Stimulated activated naive CD8-positive, alpha-beta T cell treated with anti-CD3 and anti-CD28 coated beads, Interleukin-15, amount 100 ng/mL, for 72 hours (primary cell): ENCODE data around the gene MPRIP.

Experiments
- ATAC-seq: fragments of 150-1000 bp; cut with Tn5 transposase; 2 replicates; pipeline ENCODE4 v1.10.0; 2021; ENCODE audit warnings: mild to moderate bottlenecking, moderate library complexity
- DNase-seq, 2 donors: peaks; one replicate each; pipeline ENCODE4 v3.0.0; 2021 to 2022
- H3K27ac Mint-ChIP-seq, 2 donors: one replicate each; pipeline ENCODE4 v1.8.0; 2022; ENCODE audit warnings: mild to moderate bottlenecking in 2 of 2, mixed read lengths in 2 of 2, moderate library complexity in 2 of 2
- H3K27me3 Mint-ChIP-seq: one replicate; pipeline ENCODE4 v1.8.0; 2022; ENCODE audit warnings: mixed read lengths
- H3K4me1 Mint-ChIP-seq: one replicate; pipeline ENCODE4 v1.8.0; 2022; ENCODE audit warnings: mild to moderate bottlenecking, mixed read lengths
- H3K4me3 Mint-ChIP-seq, 2 donors: one replicate each; pipeline ENCODE4 v1.8.0; 2022; ENCODE audit warnings: mild to moderate bottlenecking in 2 of 2, mixed read lengths in 2 of 2, moderate library complexity in 1 of 2
- H3K9me3 Mint-ChIP-seq, 2 donors: one replicate each; pipeline ENCODE4 v1.8.0; 2022; ENCODE audit warnings: mixed read lengths in 2 of 2

Gene MPRIP

GRCh38 chr17:17090642-17091103 is 48.4 kb downstream of the MPRIP start:
- Mint-ChIP-seq H3K27ac (no peak overlapping the region), H3K27me3 (no peaks in the 10 kb centered on the region), H3K4me1 (peaks cover 44% of the 10 kb centered on the region), H3K9me3 (no peaks in the 10 kb centered on the region), H3K4me3 (no peak overlapping the region)
- DNase-seq (no peak), ATAC-seq (no peak)

GRCh38 chr17:17091276-17091675 is 49.0 kb downstream of the MPRIP start:
- Mint-ChIP-seq H3K9me3 (no peaks in the 10 kb centered on the region), H3K27ac (no peak overlapping the region), H3K4me1 (peaks cover 40% of the 10 kb centered on the region), H3K4me3 (no peak overlapping the region), H3K27me3 (no peaks in the 10 kb centered on the region)
- no peak for DNase-seq
- no peak for ATAC-seq

- Mint-ChIP-seq H3K4me1 (peaks cover 32% of the 10 kb centered on the region), H3K27ac (no peak overlapping the region), H3K27me3 (no peaks in the 10 kb centered on the region), H3K9me3 (no peaks in the 10 kb centered on the region), H3K4me3 (no peak overlapping the region)
- DNase-seq (no peak), ATAC-seq (no peak)
Measured at GRCh38 chr17:17091856-17092756, 49.8 kb downstream of the MPRIP start.

- peaks cover 19% of the 10 kb centered on the region for H3K4me1 Mint-ChIP-seq
- no peak for DNase-seq
- no peaks in the 10 kb centered on the region for H3K27me3 Mint-ChIP-seq
- H3K4me3 Mint-ChIP-seq, result no peak overlapping the region
- no peak for ATAC-seq
- H3K27ac Mint-ChIP-seq, result peak overlapping the region in 1 of 2 donors; percentile 63
- no peaks in the 10 kb centered on the region for H3K9me3 Mint-ChIP-seq
Measured at GRCh38 chr17:17093764-17094163, 51.5 kb downstream of the MPRIP start.

GRCh38 chr17:17096438-17097178 is 54.4 kb downstream of the MPRIP start:
- no peak overlapping the region for H3K27ac Mint-ChIP-seq
- H3K9me3 Mint-ChIP-seq, result no peaks in the 10 kb centered on the region
- H3K27me3 Mint-ChIP-seq, result no peaks in the 10 kb centered on the region
- DNase-seq (no peak), ATAC-seq (no peak)
- H3K4me1 Mint-ChIP-seq, result peaks cover 7% of the 10 kb centered on the region
- no peak overlapping the region for H3K4me3 Mint-ChIP-seq

GRCh38 chr17:17097763-17098345 is 55.6 kb downstream of the MPRIP start:
- H3K9me3 Mint-ChIP-seq, result no peaks in the 10 kb centered on the region
- ATAC-seq (no peak), DNase-seq (no peak)
- H3K4me1 Mint-ChIP-seq, result peaks cover 14% of the 10 kb centered on the region
- no peak overlapping the region for H3K27ac Mint-ChIP-seq
- H3K4me3 Mint-ChIP-seq, result no peak overlapping the region
- H3K27me3 Mint-ChIP-seq, result no peaks in the 10 kb centered on the region

- Mint-ChIP-seq H3K27ac (no peak overlapping the region), H3K27me3 (no peaks in the 10 kb centered on the region), H3K4me3 (no peak overlapping the region), H3K9me3 (no peaks in the 10 kb centered on the region), H3K4me1 (peaks cover 16% of the 10 kb centered on the region)
- ATAC-seq (no peak), DNase-seq (no peak)
Measured at GRCh38 chr17:17098551-17099179, 56.4 kb downstream of the MPRIP start.

- no peak overlapping the region for H3K27ac Mint-ChIP-seq
- no peaks in the 10 kb centered on the region for H3K27me3 Mint-ChIP-seq
- peaks cover 37% of the 10 kb centered on the region for H3K4me1 Mint-ChIP-seq
- ATAC-seq (no peak), DNase-seq (no peak)
- H3K4me3 Mint-ChIP-seq, result no peak overlapping the region
- no peaks in the 10 kb centered on the region for H3K9me3 Mint-ChIP-seq
Measured at GRCh38 chr17:17102176-17102575, 59.9 kb downstream of the MPRIP start.

- DNase-seq (no peak), ATAC-seq (no peak)
- Mint-ChIP-seq H3K27me3 (no peaks in the 10 kb centered on the region), H3K4me3 (no peak overlapping the region), H3K27ac (no peak overlapping the region), H3K4me1 (peaks cover 47% of the 10 kb centered on the region), H3K9me3 (no peaks in the 10 kb centered on the region)
Measured at GRCh38 chr17:17103160-17103559, 60.9 kb downstream of the MPRIP start.

- Mint-ChIP-seq H3K4me1 (peaks cover 56% of the 10 kb centered on the region), H3K27me3 (no peaks in the 10 kb centered on the region), H3K27ac (peak overlapping the region; percentile 28 to 45), H3K9me3 (no peaks in the 10 kb centered on the region), H3K4me3 (no peak overlapping the region)
- no peak for ATAC-seq
- no peak for DNase-seq
Measured at GRCh38 chr17:17104036-17104435, 61.8 kb downstream of the MPRIP start.

GRCh38 chr17:17104494-17104893 is 62.2 kb downstream of the MPRIP start:
- DNase-seq (no peak), ATAC-seq (no peak)
- Mint-ChIP-seq H3K4me3 (no peak overlapping the region), H3K27ac (peak overlapping the region; percentile 28 to 45), H3K9me3 (no peaks in the 10 kb centered on the region), H3K27me3 (no peaks in the 10 kb centered on the region), H3K4me1 (peaks cover 60% of the 10 kb centered on the region)

GRCh38 chr17:17105976-17106375 is 63.7 kb downstream of the MPRIP start:
- no peaks in the 10 kb centered on the region for H3K9me3 Mint-ChIP-seq
- H3K27me3 Mint-ChIP-seq, result no peaks in the 10 kb centered on the region
- H3K4me1 Mint-ChIP-seq, result peaks cover 75% of the 10 kb centered on the region
- peak overlapping the region in 1 of 2 donors; percentile 44 for H3K27ac Mint-ChIP-seq
- DNase-seq, result no peak
- ATAC-seq, result no peak
- no peak overlapping the region for H3K4me3 Mint-ChIP-seq

GRCh38 chr17:17106756-17107155 is 64.5 kb downstream of the MPRIP start:
- Mint-ChIP-seq H3K4me3 (no peak overlapping the region), H3K27ac (peak overlapping the region; percentile 35 to 88), H3K27me3 (no peaks in the 10 kb centered on the region), H3K9me3 (no peaks in the 10 kb centered on the region), H3K4me1 (peaks cover 83% of the 10 kb centered on the region)
- ATAC-seq, result no peak
- DNase-seq, result no peak

GRCh38 chr17:17107281-17107680 is 65.0 kb downstream of the MPRIP start:
- Mint-ChIP-seq H3K27ac (peak overlapping the region; percentile 35 to 88), H3K4me1 (peaks cover 86% of the 10 kb centered on the region)

GRCh38 chr17:17107891-17108431 is 65.7 kb downstream of the MPRIP start:
- no peaks in the 10 kb centered on the region for H3K27me3 Mint-ChIP-seq
- no peaks in the 10 kb centered on the region for H3K9me3 Mint-ChIP-seq
- peak overlapping the region; percentile 3 to 10 for H3K27ac Mint-ChIP-seq
- H3K4me1 Mint-ChIP-seq, result peaks cover 83% of the 10 kb centered on the region
- DNase-seq, result no peak
- no peak overlapping the region for H3K4me3 Mint-ChIP-seq
- ATAC-seq, result peak; percentile 56

More at GRCh38 chr17:17107281-17107680, 65.0 kb downstream of the MPRIP start:
- no peak for ATAC-seq
- no peaks in the 10 kb centered on the region for H3K9me3 Mint-ChIP-seq
- DNase-seq, result no peak
- H3K4me3 Mint-ChIP-seq, result no peak overlapping the region
- no peaks in the 10 kb centered on the region for H3K27me3 Mint-ChIP-seq
